ENCODE results near the gene DUSP16.

DNA sequence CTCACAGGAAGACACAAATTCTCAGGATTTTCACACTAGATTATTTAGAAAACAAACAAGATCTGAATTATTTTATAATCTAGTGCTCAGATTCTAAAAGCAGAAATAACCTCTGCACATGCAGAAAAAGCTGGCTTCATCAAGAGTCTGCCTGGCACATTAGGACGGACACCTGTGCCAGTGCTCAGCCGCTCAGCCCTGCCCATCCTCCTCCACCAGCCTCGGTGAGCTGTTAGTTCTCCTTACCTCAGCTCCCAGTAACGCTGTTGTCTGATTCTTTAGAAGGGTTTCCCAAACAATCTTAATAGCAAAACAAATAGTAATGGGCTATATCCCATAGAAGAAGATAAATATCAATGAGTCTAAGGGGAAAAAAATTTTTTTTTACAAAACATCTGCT, 27.7 kb downstream of the DUSP16 start:
- TF ChIP-seq, protein P1, sequence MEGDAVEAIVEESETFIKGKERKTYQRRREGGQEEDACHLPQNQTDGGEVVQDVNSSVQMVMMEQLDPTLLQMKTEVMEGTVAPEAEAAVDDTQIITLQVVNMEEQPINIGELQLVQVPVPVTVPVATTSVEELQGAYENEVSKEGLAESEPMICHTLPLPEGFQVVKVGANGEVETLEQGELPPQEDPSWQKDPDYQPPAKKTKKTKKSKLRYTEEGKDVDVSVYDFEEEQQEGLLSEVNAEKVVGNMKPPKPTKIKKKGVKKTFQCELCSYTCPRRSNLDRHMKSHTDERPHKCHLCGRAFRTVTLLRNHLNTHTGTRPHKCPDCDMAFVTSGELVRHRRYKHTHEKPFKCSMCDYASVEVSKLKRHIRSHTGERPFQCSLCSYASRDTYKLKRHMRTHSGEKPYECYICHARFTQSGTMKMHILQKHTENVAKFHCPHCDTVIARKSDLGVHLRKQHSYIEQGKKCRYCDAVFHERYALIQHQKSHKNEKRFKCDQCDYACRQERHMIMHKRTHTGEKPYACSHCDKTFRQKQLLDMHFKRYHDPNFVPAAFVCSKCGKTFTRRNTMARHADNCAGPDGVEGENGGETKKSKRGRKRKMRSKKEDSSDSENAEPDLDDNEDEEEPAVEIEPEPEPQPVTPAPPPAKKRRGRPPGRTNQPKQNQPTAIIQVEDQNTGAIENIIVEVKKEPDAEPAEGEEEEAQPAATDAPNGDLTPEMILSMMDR (conservative IDR thresholded peaks at IDR 0.05; ENCODE audit: low read depth, low read length) = no peak
- no peak for TF ChIP-seq EZH2 (IDR thresholded peaks at IDR 0.05; ENCODE audit: borderline replicate concordance, low read depth, low read length, poor library complexity, severe bottlenecking)
